Measurements from ENCODE around the gene RSPRY1. TPM values are rescaled to one million over a fixed set of nuclear protein-coding genes. Genes with fewer than 3 reads are reported as not detected.

The RSPRY1 gene
- total RNA-seq, 4 donors from 2014 or later, result 22.4 to 30.7 (median 25.7) TPM

- no peak for DNase-seq (ENCODE audit: extremely low spot score)
- peaks cover 36 to 52% (median 44%) of the 10 kb centered on the region in 4 donors for H3K4me1 ChIP-seq
- intact Hi-C loops (cut with DNase I), result no loop called here
- H3K4me3 ChIP-seq, result no peak overlapping the region
- H3K27ac ChIP-seq (replicated peaks in 1 of 4), result peak overlapping the region in 3 of 4 donors; percentile 16 to 34 (median 17)
- TF ChIP-seq POLR2AphosphoS5 (IDR thresholded peaks at IDR 0.05), result no peak
- 96% methylated on average over 6 of the region's 6 CpGs for WGBS
- no peaks in the 10 kb centered on the region for H3K9me3 ChIP-seq
- no peaks in the 10 kb centered on the region for H3K27me3 ChIP-seq
- H3K36me3 ChIP-seq, result peaks cover 5 to 45% (median 27%) of the 10 kb centered on the region in 4 donors
Measured at GRCh38 chr16:57148481-57148880, 37.6 kb upstream of the RSPRY1 start.

GRCh38 chr16:57149391-57149790 lies 36.7 kb upstream of the RSPRY1 start:
- Histone ChIP-seq H3K27ac (replicated peaks in 1 of 4) (no peak overlapping the region), H3K9me3 (no peaks in the 10 kb centered on the region), H3K27me3 (no peaks in the 10 kb centered on the region), H3K4me3 (no peak overlapping the region), H3K4me1 (peaks cover 28 to 43% (median 35%) of the 10 kb centered on the region in 4 donors), H3K36me3 (peaks cover 14 to 54% (median 36%) of the 10 kb centered on the region in 4 donors)
- 94% methylated on average over 5 of the region's 10 CpGs for WGBS
- TF ChIP-seq CTCF (IDR thresholded peaks at IDR 0.05), result no peak
- no peak for TF ChIP-seq EP300 (IDR thresholded peaks at IDR 0.05)
- no peak for TF ChIP-seq POLR2AphosphoS5 (IDR thresholded peaks at IDR 0.05)
- no peak for TF ChIP-seq POLR2A (IDR thresholded peaks at IDR 0.05; ENCODE audit: low read depth)
- no peak for DNase-seq (ENCODE audit: extremely low spot score)
- intact Hi-C loops (cut with DNase I), result no loop called here

GRCh38 chr16:57150682-57151330 lies 35.3 kb upstream of the RSPRY1 start:
- Histone ChIP-seq H3K4me3 (no peak overlapping the region), H3K9me3 (no peaks in the 10 kb centered on the region), H3K27ac (replicated peaks in 1 of 4) (no peak overlapping the region), H3K36me3 (peaks cover 25 to 67% (median 47%) of the 10 kb centered on the region in 4 donors), H3K4me1 (peaks cover 26 to 31% (median 27%) of the 10 kb centered on the region in 4 donors), H3K27me3 (no peaks in the 10 kb centered on the region)
- 89% methylated on average over 8 of the region's 9 CpGs for WGBS
- peak; percentile 68 for DNase-seq (ENCODE audit: extremely low spot score)
- TF ChIP-seq CTCF (IDR thresholded peaks at IDR 0.05) (no peak), POLR2A (IDR thresholded peaks at IDR 0.05; ENCODE audit: low read depth) (no peak), POLR2AphosphoS5 (IDR thresholded peaks at IDR 0.05) (no peak), EP300 (IDR thresholded peaks at IDR 0.05) (no peak)
- intact Hi-C loops (cut with DNase I), result no loop called here

- H3K36me3 ChIP-seq, result peaks cover 25 to 70% (median 48%) of the 10 kb centered on the region in 4 donors
- intact Hi-C loops (cut with DNase I), result no loop called here
- peak; percentile 75 for DNase-seq (ENCODE audit: extremely low spot score)
Measured at GRCh38 chr16:57151369-57151768, 34.8 kb upstream of the RSPRY1 start.

More at GRCh38 chr16:57151369-57151768, 34.8 kb upstream of the RSPRY1 start:
- H3K4me3 ChIP-seq, result no peak overlapping the region
- no peak for TF ChIP-seq POLR2A (IDR thresholded peaks at IDR 0.05; ENCODE audit: low read depth)
- TF ChIP-seq CTCF (IDR thresholded peaks at IDR 0.05), result no peak
- TF ChIP-seq POLR2AphosphoS5 (IDR thresholded peaks at IDR 0.05), result no peak
- no peak for TF ChIP-seq EP300 (IDR thresholded peaks at IDR 0.05)
- no peaks in the 10 kb centered on the region for H3K27me3 ChIP-seq
- H3K4me1 ChIP-seq, result peaks cover 21 to 28% (median 22%) of the 10 kb centered on the region in 4 donors
- 84% methylated on average over 2 of the region's 2 CpGs for WGBS
- no peaks in the 10 kb centered on the region for H3K9me3 ChIP-seq
- no peak overlapping the region for H3K27ac ChIP-seq (replicated peaks in 1 of 4)

All from esophagus muscularis mucosa (tissue), 4 donors.